Measurements from ENCODE around the gene CENPP.

DNA sequence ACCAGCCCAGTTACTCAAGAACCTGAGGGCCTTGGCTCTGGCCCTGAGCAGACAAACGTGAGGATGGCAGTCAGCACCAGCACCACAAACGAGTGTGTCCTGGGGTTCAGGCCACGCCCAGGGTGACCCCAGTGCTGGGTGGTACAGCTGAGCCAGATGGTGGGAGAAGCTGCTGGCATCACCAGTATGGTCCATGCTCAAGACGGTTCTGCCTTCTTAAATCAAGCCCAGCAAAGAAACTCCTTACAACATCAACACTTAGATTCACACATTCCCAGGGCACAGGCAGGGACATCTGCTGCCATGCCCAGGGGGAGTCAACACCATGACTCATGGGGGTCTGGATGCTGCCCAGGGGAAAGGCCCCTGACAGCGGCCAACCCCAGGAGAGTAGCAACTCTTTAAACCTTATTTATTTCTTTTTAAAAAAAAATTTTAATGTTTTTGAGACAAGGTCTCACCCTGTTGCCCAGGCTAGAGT is 312.9 kb downstream of the CENPP start:
- TF ChIP-seq, protein P1, sequence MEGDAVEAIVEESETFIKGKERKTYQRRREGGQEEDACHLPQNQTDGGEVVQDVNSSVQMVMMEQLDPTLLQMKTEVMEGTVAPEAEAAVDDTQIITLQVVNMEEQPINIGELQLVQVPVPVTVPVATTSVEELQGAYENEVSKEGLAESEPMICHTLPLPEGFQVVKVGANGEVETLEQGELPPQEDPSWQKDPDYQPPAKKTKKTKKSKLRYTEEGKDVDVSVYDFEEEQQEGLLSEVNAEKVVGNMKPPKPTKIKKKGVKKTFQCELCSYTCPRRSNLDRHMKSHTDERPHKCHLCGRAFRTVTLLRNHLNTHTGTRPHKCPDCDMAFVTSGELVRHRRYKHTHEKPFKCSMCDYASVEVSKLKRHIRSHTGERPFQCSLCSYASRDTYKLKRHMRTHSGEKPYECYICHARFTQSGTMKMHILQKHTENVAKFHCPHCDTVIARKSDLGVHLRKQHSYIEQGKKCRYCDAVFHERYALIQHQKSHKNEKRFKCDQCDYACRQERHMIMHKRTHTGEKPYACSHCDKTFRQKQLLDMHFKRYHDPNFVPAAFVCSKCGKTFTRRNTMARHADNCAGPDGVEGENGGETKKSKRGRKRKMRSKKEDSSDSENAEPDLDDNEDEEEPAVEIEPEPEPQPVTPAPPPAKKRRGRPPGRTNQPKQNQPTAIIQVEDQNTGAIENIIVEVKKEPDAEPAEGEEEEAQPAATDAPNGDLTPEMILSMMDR (IDR thresholded peaks at IDR 0.05) = no peak
- no peak for TF ChIP-seq POLR2A (IDR thresholded peaks at IDR 0.05)
